ENCODE data around the gene TTC19.

The TTC19 gene

GRCh38 chr17:15999141-15999973 lies at the start of gene TTC19, which contains the start of gene ZSWIM7:
TSS of gene TTC19 (plus strand) at chr17:15999824. CDS start at chr17:15999849, 25 bp downstream.
TSS of gene ZSWIM7 (minus strand) at chr17:15999704. CDS start at chr17:15999594, 110 bp downstream.
- in situ Hi-C loops (cut with MboI; ENCODE audit: low sequenced_read_pairs): loop anchor here (25.0 kb wide), 1 partner anchor 162 kb away; no protein-coding TSS in a partner anchor

GRCh38 chr17:15951368-15952047 lies 48.1 kb upstream of the TTC19 start:
- in situ Hi-C loops (cut with MboI; ENCODE audit: low sequenced_read_pairs): no loop called here

- in situ Hi-C loops (cut with MboI; ENCODE audit: low sequenced_read_pairs): no loop called here
Measured at GRCh38 chr17:15952048-15952532, 47.5 kb upstream of the TTC19 start.

GRCh38 chr17:15952916-15953790 lies 46.5 kb upstream of the TTC19 start:
- in situ Hi-C loops (cut with MboI; ENCODE audit: low sequenced_read_pairs): no loop called here

GRCh38 chr17:15954222-15954621 lies 45.4 kb upstream of the TTC19 start:
- in situ Hi-C loops (cut with MboI; ENCODE audit: low sequenced_read_pairs): no loop called here

- in situ Hi-C loops (cut with MboI; ENCODE audit: low sequenced_read_pairs): no loop called here
Measured at GRCh38 chr17:15955793-15956541, 43.7 kb upstream of the TTC19 start.

GRCh38 chr17:15957206-15957605 lies 42.4 kb upstream of the TTC19 start:
- in situ Hi-C loops (cut with MboI; ENCODE audit: low sequenced_read_pairs): no loop called here

GRCh38 chr17:15957608-15958307 lies 41.9 kb upstream of the TTC19 start:
- in situ Hi-C loops (cut with MboI; ENCODE audit: low sequenced_read_pairs): no loop called here

GRCh38 chr17:15958484-15958854 lies 41.2 kb upstream of the TTC19 start:
- in situ Hi-C loops (cut with MboI; ENCODE audit: low sequenced_read_pairs): no loop called here

- in situ Hi-C loops (cut with MboI; ENCODE audit: low sequenced_read_pairs): no loop called here
Measured at GRCh38 chr17:15963670-15964110, 35.9 kb upstream of the TTC19 start.

GRCh38 chr17:15965528-15965927 lies 34.1 kb upstream of the TTC19 start:
- in situ Hi-C loops (cut with MboI; ENCODE audit: low sequenced_read_pairs): no loop called here

GRCh38 chr17:15966183-15966878 lies 33.3 kb upstream of the TTC19 start:
- in situ Hi-C loops (cut with MboI; ENCODE audit: low sequenced_read_pairs): no loop called here

GRCh38 chr17:15966879-15967248 lies 32.8 kb upstream of the TTC19 start:
- in situ Hi-C loops (cut with MboI; ENCODE audit: low sequenced_read_pairs): no loop called here

GRCh38 chr17:15967706-15968399 lies 31.8 kb upstream of the TTC19 start:
- in situ Hi-C loops (cut with MboI; ENCODE audit: low sequenced_read_pairs): no loop called here

- in situ Hi-C loops (cut with MboI; ENCODE audit: low sequenced_read_pairs): no loop called here
Measured at GRCh38 chr17:15969463-15969862, 30.2 kb upstream of the TTC19 start.

GRCh38 chr17:15970500-15970899 lies 29.1 kb upstream of the TTC19 start:
- in situ Hi-C loops (cut with MboI; ENCODE audit: low sequenced_read_pairs): no loop called here

- in situ Hi-C loops (cut with MboI; ENCODE audit: low sequenced_read_pairs): no loop called here
Measured at GRCh38 chr17:15971098-15971678, 28.4 kb upstream of the TTC19 start.

GRCh38 chr17:15971882-15972281 lies 27.7 kb upstream of the TTC19 start:
- in situ Hi-C loops (cut with MboI; ENCODE audit: low sequenced_read_pairs): no loop called here

Measured in HL-60/S4 (cell line).